Neural cell (in vitro differentiated cells): ENCODE results near the gene TNFSF12.

Experiments used
- EZH2 ChIP-seq: fragments of 200-600, 300-800 bp; shearing (Covaris generic), sonication (generic); IDR thresholded peaks from 2 replicates; pipeline ENCODE4 v1.6.1; 2014; ENCODE audit warnings: antibody characterized with exemption, low read length, borderline replicate concordance, mild to moderate bottlenecking; ENCODE audit not compliant: insufficient read depth, poor library complexity, severe bottlenecking
- MXI1 ChIP-seq: fragments of 450-650 bp; conservative IDR thresholded peaks from 2 replicates; pipeline ENCODE4 v1.6.1; 2014; ENCODE audit warnings: antibody characterized with exemption, mild to moderate bottlenecking; ENCODE audit not compliant: poor library complexity, severe bottlenecking
- POLR2AphosphoS5 ChIP-seq: IDR thresholded peaks from 2 replicates; pipeline ENCODE4 v1.6.1; 2012
- TF ChIP-seq, protein P1 (sequence below): fragments of 450-650 bp; IDR thresholded peaks from 2 replicates; pipeline ENCODE4 v1.5.1; 2014; ENCODE audit warnings: antibody characterized with exemption, mild to moderate bottlenecking, moderate library complexity; ENCODE audit not compliant: poor library complexity, severe bottlenecking

DNA sequence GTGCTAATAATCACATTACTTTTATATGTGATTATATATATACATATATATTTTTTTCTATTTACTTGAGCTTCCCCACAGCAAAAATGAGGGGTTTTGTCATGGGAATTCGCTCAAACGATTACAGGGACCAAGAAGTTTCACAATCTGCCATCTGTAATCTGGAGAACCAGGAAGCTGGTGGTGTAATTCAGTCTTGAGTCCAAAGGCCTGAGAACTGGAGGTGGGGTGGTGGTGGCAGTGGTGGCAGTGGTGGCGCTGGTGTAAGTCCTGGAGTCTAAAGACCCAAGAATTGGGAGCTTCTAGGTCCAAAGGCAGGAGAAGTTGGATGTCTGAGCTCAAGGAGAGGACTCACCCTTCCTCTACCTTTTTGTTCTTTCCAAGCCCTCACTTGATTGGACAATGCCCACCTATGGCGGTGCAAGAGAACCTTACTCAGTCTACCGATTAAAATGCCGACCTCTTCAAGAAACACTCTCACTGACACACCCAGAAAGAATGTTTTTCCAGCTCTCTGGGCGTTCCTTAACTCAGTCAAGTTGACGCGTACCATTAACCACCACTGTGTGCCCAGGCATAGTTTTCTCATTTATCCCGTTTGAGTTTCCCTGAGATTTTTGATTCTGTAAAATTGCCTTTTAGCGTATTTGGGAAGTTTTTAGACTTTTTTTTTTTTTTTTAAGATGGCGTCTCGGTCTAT lies 32.8 kb upstream of the TNFSF12 start:
- TF ChIP-seq, protein P1, sequence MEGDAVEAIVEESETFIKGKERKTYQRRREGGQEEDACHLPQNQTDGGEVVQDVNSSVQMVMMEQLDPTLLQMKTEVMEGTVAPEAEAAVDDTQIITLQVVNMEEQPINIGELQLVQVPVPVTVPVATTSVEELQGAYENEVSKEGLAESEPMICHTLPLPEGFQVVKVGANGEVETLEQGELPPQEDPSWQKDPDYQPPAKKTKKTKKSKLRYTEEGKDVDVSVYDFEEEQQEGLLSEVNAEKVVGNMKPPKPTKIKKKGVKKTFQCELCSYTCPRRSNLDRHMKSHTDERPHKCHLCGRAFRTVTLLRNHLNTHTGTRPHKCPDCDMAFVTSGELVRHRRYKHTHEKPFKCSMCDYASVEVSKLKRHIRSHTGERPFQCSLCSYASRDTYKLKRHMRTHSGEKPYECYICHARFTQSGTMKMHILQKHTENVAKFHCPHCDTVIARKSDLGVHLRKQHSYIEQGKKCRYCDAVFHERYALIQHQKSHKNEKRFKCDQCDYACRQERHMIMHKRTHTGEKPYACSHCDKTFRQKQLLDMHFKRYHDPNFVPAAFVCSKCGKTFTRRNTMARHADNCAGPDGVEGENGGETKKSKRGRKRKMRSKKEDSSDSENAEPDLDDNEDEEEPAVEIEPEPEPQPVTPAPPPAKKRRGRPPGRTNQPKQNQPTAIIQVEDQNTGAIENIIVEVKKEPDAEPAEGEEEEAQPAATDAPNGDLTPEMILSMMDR: no peak
- TF ChIP-seq POLR2AphosphoS5 (no peak), EZH2 (no peak), MXI1 (no peak)
